H7 (cell line): ENCODE measurements around the gene ERC1. TPM values are rescaled to one million over a fixed set of nuclear protein-coding genes. Genes with fewer than 3 reads are reported as not detected.
"Not testable (repeated sequence)": the region's sequence is repeated elsewhere in the genome, so short reads cannot be mapped to it uniquely, and the experiment has no call there.

Experiments used
- DNase-seq: peaks from one replicate; pipeline ENCODE4 v3.0.0; 2012
- H3K27me3 ChIP-seq: 2 replicates; pipeline ENCODE4 v1.6.0; 2011; ENCODE audit warnings: mild to moderate bottlenecking, low read length; ENCODE audit not compliant: control insufficient read depth, insufficient read depth
- H3K36me3 ChIP-seq: replicated peaks from 2 replicates; pipeline ENCODE4 v1.5.1; 2011; ENCODE audit warnings: low read length; ENCODE audit not compliant: control insufficient read depth, insufficient read depth
- H3K4me3 ChIP-seq: 2 replicates; pipeline ENCODE4 v1.5.1; 2011; ENCODE audit warnings: low read depth, mild to moderate bottlenecking, control low read depth, low read length, moderate library complexity; ENCODE audit not compliant: insufficient read depth
- total RNA-seq: library from RNA; depleted of rRNA; stranded (reverse); fragments of >200 nt; shearing (Covaris generic); gene quantifications from 2 replicates; pipeline ENCODE4 v1.2.3, GENCODE V29; 2014

The ERC1 gene
- total RNA-seq, 1 experiment from 2014 or later, result 10.3 TPM

DNA sequence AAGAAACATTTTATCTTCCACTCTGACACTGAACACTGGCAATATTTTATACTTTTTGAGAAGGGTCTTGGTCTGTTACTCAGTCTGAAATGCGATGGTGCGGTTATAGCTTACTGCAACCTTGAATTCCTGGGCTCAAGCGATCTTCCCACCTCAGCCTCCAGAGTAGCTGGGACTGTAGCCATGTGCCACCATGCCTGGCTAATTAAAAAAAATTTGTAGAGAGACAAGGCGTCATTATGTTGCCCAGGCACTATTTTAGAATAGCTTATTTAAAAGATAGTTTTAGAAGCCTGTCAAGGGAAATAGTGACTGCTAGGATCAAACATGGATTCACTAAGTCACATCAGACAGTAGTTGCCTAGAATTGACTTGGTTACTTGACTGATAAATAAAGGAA, 5.9 kb downstream of the ERC1 start:
- no peak overlapping the region for H3K4me3 ChIP-seq
- no peaks in the 10 kb centered on the region for H3K36me3 ChIP-seq
- H3K27me3 ChIP-seq, result no peaks in the 10 kb centered on the region
- DNase-seq, result no peak

DNA sequence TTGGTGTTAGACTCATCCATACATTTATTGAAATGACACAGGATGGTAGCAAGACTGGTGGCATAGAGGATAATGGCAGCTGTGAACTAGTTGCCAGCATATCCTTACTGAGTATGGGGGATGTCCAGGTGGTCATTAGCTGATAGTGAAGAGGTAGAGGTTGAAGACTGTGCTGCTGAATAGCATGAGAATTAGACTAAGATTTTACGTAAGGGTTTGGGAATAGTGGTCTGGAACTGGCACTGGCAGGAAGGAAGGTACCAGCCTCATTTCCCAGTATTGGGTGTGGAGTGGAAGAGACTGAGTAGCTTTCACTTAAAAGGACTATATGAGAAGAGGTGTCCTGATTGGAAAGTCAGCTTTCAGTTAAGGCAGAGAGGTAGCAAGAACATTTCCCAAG, 6.5 kb downstream of the ERC1 start:
- no peaks in the 10 kb centered on the region for H3K27me3 ChIP-seq
- no peak overlapping the region for H3K4me3 ChIP-seq
- no peak for DNase-seq
- no peaks in the 10 kb centered on the region for H3K36me3 ChIP-seq

DNA sequence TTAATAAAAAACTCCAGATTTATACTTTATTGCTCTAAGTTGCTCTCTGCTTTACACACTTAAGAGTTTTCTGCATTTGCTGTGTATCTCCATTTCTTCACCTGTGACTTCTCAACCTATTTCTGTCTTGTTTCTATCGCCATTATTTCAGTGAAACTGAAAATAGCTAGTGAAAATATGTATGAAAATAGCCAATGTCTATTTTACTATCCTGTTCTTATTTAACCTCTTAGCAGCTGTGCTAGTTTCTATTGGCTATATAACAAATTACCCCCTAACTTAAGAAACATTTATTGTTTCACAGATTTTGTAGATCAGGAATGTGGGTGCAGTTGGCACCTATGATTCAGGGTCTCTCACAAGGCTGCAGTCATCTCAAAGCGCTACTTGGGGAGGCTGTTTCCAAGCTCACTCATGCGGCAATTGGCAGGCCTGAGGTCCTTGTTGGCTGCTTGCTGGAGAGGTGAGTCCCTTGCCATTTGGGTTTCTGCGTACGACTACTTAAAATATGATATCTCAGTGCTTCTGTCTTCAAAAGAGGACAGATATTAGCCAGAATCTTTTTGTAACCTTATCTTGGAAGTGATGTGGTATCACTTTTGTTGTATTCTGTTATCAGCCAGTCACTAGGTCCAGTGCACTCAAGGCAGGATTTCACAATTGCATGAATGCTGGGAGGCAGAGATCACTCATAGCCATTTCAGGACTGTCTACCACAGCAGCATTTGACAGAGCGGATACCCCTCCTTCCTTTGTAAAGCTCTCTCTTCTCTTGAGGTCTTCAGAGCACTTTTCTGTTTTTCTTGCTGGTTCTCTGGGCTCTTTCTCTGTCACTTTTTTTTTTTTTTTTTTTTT, 7.2 kb downstream of the ERC1 start:
- no peaks in the 10 kb centered on the region for H3K27me3 ChIP-seq
- no peaks in the 10 kb centered on the region for H3K36me3 ChIP-seq
- H3K4me3 ChIP-seq, result no peak overlapping the region
- no peak for DNase-seq

DNA sequence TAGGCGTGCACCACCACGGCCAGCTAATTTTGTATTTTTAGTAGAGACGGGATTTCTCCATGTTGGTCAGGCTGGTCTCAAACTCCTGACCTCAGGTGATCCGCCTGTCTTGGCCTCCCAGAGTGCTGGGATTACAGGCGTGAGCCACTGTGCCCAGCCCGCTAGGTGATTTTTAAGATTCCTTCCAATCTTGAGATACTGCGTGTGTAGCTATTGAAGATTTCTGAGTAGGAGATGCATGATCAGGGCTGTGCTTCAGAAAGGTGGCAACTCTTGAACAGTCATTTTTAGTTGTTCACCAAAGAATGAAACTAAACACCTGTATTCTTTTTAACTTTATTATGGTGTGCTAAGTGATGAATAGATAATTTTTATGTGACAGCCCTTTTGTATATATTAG, 8.7 kb downstream of the ERC1 start:
- H3K36me3 ChIP-seq, H3K27me3 ChIP-seq, H3K4me3 ChIP-seq, DNase-seq: not testable (repeated sequence)

DNA sequence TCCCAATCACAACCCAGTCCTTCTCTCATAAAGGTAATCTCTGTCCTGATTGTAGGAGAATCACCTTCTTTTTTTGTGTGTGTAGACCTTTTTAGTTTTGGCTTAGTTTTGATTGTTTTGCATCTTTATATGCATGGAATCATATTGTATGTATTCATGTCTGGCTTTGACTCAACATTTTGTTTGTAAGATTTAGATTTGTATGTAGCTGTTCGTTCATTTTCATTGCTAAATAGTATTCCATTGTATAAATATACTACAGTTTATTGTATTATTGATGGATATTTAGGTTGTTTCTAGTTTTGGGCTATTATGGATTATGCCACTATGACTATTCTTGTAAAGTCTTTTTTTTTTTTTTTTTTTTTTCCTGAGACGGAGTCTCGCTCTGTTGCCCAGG, 10.5 kb downstream of the ERC1 start:
- no peaks in the 10 kb centered on the region for H3K27me3 ChIP-seq
- no peak overlapping the region for H3K4me3 ChIP-seq
- H3K36me3 ChIP-seq, result no peaks in the 10 kb centered on the region
- no peak for DNase-seq

DNA sequence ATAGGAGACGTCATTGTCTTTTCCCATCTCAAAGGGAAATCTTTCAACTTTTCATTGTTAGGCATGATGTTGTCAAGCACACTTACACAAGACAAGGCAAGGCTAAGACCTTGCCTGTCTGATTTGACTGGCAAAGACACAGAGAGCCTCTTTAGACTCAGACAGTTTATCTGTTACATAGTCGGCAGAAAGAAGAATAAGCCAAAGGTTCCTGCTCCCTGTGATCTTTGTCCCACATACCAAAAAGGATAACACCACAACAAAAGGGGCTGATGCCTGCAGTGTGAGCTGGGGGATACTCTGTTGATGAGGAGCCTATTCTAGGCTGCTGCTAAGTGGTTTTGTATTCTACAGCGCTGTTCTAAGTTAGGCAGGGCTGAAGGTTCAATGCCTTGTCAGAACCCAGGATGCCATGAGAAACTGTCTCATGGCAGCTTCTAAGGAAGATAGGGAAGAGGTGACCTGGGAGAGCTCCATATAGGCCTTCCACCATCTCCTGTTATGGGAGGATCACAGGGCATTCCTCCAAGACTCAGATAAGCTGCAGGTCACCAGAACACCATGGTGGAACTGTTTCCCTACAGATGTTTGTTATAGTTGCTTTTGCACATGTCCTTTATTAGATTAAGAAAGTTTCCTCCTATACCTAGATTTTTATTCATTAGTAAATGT, 12.7 kb downstream of the ERC1 start:
- Histone ChIP-seq H3K36me3 (no peaks in the 10 kb centered on the region), H3K27me3 (no peaks in the 10 kb centered on the region), H3K4me3 (no peak overlapping the region)
- DNase-seq, result peak; percentile 30

DNA sequence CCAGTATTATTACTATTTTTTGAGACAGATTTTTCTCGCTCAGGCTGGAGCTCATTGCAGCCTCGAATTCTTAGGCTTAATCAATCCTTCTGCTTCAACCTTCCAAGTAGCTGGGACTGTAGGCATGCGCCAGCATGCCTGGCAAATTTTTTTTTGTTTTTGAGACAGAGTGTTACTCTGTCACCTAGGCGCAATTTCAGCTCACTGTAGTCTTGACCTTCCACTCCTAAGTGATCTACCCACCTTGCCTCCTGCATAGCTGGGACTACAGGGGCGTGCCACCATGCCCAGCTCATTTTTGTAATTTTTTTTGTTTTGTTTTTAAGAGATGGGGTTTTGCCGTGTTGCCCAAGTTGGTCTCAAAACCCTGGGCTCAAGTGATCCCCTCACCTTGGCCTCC, 15.2 kb downstream of the ERC1 start:
- H3K36me3 ChIP-seq, result no peaks in the 10 kb centered on the region
- H3K4me3 ChIP-seq, result no peak overlapping the region
- H3K27me3 ChIP-seq, result no peaks in the 10 kb centered on the region
- no peak for DNase-seq

DNA sequence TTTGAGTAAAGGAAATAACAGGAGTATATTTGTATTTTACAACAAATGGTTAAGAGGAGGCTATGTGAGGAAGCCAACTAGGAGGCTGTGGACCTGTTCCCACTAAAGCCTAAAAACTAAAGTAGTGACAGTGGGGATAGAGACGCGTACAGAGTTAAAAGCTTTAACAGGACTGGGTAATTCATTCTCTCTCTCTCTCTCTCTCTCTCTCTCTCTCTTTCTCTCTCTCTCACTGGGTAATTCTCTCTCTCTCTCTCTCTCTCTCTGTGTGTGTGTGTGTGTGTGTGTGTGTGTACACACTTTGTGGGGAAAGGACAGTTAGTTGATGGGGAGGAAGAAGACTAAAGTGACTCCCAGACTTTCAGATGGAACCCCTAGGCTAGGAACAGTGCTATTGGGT, 16.3 kb downstream of the ERC1 start:
- no peak for DNase-seq
- H3K27me3 ChIP-seq, result no peaks in the 10 kb centered on the region

DNA sequence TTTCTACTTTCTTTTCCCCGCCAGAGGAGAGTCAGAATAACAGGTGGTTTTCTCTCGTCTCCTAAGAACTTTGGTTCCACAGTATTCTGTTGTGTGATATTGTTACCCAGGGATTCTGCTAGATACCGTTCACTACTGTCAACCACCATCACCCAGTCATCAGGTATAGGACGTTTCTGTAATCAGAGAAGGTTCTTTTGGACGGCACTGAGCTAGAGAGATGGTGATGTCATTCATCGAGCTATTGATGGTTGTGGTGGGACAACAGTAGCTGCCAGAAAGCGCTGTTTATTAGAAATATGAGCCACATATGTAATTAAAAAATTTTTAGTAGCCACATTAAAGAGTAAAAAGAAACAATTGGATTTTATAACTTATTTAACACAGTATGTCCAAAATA, 17.0 kb downstream of the ERC1 start:
- H3K27me3 ChIP-seq, result no peaks in the 10 kb centered on the region
- H3K4me3 ChIP-seq, result no peak overlapping the region
- no peaks in the 10 kb centered on the region for H3K36me3 ChIP-seq
- DNase-seq, result no peak

More for the DNA sequence above, 16.3 kb downstream of the ERC1 start:
- H3K36me3 ChIP-seq, result no peaks in the 10 kb centered on the region
- no peak overlapping the region for H3K4me3 ChIP-seq

DNA sequence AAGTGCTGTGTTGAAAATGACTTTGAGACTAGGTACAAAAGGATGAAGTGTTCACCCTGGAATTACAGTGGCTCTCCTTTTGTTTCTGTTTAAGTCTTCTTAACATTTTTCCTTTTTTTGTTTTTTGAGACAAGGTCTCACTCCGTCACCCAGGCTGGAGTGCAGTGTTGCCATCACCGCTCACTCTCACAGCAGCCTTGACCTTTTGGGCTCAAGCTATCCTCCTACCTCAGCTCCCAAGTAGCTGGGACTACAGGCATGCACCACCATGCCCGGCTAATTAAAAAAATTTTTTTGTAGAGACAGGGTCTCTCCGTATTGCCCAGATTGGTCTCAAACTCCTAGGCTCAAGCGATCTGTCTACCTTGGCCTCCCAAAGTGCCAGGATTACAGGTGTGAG, 20.1 kb downstream of the ERC1 start:
- Histone ChIP-seq H3K27me3 (no peaks in the 10 kb centered on the region), H3K36me3 (no peaks in the 10 kb centered on the region; the same call in 1 of the 2 replicates), H3K4me3 (no peak overlapping the region)
- no peak for DNase-seq

DNA sequence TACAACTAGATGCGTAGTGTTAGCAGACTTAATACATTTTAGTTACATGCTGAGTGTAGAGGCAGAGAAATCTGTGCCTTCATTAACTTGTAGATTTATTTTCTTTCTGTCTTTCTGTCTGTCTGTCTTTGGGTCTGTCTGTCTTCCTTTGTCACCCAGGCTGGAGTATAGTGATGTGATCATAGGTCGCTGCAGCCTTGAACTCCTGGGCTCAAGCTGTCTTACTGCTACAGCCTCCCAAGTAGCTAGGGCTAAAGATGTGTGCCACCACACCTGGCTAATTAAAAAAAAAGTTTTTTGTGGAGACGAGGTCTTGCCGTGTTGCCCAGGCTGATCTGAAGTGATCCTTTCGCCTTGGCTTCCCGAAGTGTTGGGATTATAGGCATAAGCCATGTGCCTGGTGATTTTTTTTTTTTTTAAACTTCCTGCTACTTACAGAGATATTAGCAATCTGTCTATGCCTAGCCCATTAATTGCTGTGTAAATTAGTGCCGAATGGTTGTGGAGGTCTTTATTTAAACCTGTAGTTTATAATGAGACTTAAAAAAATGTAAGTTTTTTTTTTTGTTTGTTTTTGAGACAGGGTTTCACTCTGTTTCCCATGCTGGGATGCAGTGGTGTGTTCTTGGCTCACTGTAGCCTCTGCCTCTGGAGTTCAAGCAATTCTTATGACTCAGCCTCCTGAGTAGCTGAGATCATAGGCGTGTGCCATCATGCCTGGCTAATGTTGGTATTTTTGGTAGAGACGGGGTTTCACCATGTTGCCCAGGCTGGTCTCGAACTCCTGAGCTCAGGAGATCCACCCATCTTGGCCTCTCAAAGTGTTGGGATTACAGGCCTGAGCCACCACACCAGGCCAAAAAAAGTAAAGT, 22.8 kb downstream of the ERC1 start:
- no peaks in the 10 kb centered on the region for H3K27me3 ChIP-seq
- no peak for DNase-seq
- no peak overlapping the region for H3K4me3 ChIP-seq
- H3K36me3 ChIP-seq, result no peaks in the 10 kb centered on the region; the same call in 1 of the 2 replicates

DNA sequence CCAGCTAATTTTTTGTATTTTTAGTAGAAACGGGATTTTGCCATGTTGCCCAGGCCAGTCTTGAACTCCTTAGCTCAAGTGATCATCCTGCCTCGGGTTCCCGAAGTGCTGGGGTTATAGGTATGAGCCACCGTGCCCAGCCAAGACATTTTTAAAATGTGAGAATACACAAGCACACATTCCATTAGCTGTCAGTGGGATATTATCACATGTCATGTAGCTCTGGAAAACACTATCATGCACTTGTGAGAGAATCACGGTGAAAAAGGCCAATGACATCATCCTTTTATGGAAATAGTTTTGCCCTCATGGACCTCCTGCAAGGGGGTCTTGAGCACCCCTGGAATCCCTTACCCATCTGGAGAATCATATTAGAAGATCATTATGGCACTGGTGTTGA, 28.3 kb downstream of the ERC1 start:
- H3K4me3 ChIP-seq, result no peak overlapping the region

DNA sequence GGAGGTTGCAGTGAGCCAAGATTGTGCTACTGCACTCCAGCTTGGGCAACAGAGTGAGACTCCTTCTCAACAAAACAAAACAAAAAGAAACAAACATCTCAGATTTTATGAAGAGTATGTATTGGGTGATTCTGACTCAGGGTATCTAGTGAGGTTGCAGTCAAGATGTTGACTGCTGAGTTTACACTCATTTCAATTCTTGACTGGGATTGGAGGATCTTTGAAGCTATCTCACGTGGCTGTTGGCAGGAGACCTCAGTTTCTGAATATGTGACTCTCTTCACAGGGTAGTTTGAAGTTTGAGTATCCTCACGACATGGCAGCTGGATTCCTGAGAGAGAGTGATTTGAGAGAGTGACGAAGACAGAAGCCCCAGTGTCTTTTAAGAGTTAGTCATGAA, 29.4 kb downstream of the ERC1 start:
- H3K27me3 ChIP-seq, result no peaks in the 10 kb centered on the region
- no peak overlapping the region for H3K4me3 ChIP-seq
- DNase-seq, result no peak
- no peaks in the 10 kb centered on the region for H3K36me3 ChIP-seq

More for the DNA sequence above, 28.3 kb downstream of the ERC1 start:
- no peak for DNase-seq
- H3K36me3 ChIP-seq, result no peaks in the 10 kb centered on the region
- H3K27me3 ChIP-seq, result no peaks in the 10 kb centered on the region

DNA sequence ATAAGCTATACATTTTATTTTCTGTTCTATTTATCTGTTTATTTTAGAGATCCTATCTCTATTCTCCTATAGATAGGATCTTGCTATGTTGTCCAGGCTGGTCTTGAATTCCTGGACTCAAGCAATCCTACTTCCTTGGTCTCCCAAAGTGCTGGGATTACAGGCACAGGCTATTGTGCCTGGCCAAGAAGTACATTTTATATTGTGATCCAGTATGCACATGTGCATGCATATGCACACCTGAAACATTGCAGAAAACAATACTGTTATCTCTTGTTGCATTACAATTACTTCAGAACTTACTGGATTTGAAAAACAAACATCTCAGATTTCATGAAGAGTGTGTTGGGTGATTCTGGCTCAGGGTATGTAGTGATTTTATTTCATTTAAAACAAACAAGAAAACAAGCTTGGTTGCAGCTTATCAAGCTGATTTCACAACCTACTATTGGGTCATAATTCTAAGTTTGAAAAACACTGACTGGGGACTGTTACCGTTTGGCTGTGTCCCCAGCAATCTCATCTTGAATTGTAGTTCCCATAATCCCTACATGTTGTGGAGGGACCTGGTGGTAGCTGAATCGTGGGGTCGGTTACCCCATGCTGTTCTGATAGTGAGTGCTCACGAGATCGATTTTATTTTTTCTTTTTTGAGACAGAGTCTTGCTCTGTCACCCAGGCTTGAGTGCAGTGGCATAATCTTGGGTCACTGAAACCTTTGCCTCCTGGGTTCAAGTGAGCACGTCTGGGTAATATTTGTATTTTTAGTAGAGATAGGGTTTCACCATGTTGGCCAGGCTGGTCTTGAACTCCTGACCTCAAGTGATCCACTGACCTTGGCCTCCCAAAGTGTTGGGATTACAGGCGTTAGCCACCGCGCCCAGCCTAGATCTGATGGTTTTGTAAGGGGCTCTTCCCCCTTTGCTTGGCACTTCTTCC, 31.3 kb downstream of the ERC1 start:
- DNase-seq, result no peak
- no peaks in the 10 kb centered on the region for H3K27me3 ChIP-seq
- H3K36me3 ChIP-seq, result no peaks in the 10 kb centered on the region
- no peak overlapping the region for H3K4me3 ChIP-seq
